Ectodermal cell (in vitro differentiated cells): Measurements from ENCODE around the gene MAP7D2.

ENCODE experiments used
- H3K27ac ChIP-seq: 2 replicates; pipeline ENCODE4 v1.7.0; 2013; ENCODE audit warnings: mild to moderate bottlenecking, low read depth, low read length; ENCODE audit not compliant: insufficient read depth, poor library complexity, severe bottlenecking
- H3K27me3 ChIP-seq: 2 replicates; pipeline ENCODE4 v1.7.0; 2013; ENCODE audit warnings: mild to moderate bottlenecking, low read length; ENCODE audit not compliant: insufficient read depth, control insufficient read depth, poor library complexity, severe bottlenecking
- H3K36me3 ChIP-seq: one replicate; pipeline ENCODE4 v1.7.0; 2013; ENCODE audit warnings: low read length; ENCODE audit not compliant: control insufficient read depth, insufficient read depth
- H3K4me1 ChIP-seq: one replicate; pipeline ENCODE4 v1.7.0; 2013; ENCODE audit warnings: low read length; ENCODE audit not compliant: control insufficient read depth, insufficient read depth
- H3K4me3 ChIP-seq: 2 replicates; pipeline ENCODE4 v1.7.0; 2013; ENCODE audit warnings: low read depth, low read length, control low read depth; ENCODE audit not compliant: insufficient read depth
- H3K9me3 ChIP-seq: 2 replicates; pipeline ENCODE4 v1.7.0; 2013; ENCODE audit warnings: mild to moderate bottlenecking, low read length, moderate library complexity; ENCODE audit not compliant: control insufficient read depth
- WGBS, 2 experiments: methylation state at CpG; one replicate each; pipeline ENCODE4 v1.1.7; 2013; ENCODE audit warnings: missing lambda C conversion rate in 2 of 2; 5-methylcytosine and 5-hydroxymethylcytosine counted together

The MAP7D2 gene

GRCh38 chrX:20046223-20046622 lies 70.5 kb downstream of the MAP7D2 start:
- no peak overlapping the region for H3K4me3 ChIP-seq

GRCh38 chrX:20042221-20042620 lies 74.5 kb downstream of the MAP7D2 start:
- Histone ChIP-seq H3K4me3 (no peak overlapping the region), H3K36me3 (no peaks in the 10 kb centered on the region), H3K4me1 (no peaks in the 10 kb centered on the region), H3K9me3 (no peaks in the 10 kb centered on the region), H3K27me3 (no peaks in the 10 kb centered on the region), H3K27ac (no peak overlapping the region)
- 95 to 100% methylated on average over 7 of the region's 7 CpGs for WGBS, 2 experiments

More at GRCh38 chrX:20046223-20046622, 70.5 kb downstream of the MAP7D2 start:
- Histone ChIP-seq H3K9me3 (no peaks in the 10 kb centered on the region), H3K27ac (no peak overlapping the region), H3K36me3 (no peaks in the 10 kb centered on the region), H3K4me1 (no peaks in the 10 kb centered on the region), H3K27me3 (no peaks in the 10 kb centered on the region)
- WGBS, 2 experiments = no CpG with 5 or more reads among the region's 1 CpG

GRCh38 chrX:20038966-20039365 lies 77.7 kb downstream of the MAP7D2 start:
- H3K4me3 ChIP-seq = no peak overlapping the region
- H3K27me3 ChIP-seq = no peaks in the 10 kb centered on the region
- H3K36me3 ChIP-seq = no peaks in the 10 kb centered on the region
- H3K4me1 ChIP-seq = no peaks in the 10 kb centered on the region
- no peak overlapping the region for H3K27ac ChIP-seq
- H3K9me3 ChIP-seq = no peaks in the 10 kb centered on the region
- WGBS, 2 experiments = 91% methylated on average over 3 of the region's 3 CpGs

GRCh38 chrX:20037186-20037585 lies 79.5 kb downstream of the MAP7D2 start:
- Histone ChIP-seq H3K27ac (no peak overlapping the region), H3K9me3 (no peaks in the 10 kb centered on the region), H3K36me3 (no peaks in the 10 kb centered on the region), H3K4me3 (no peak overlapping the region), H3K27me3 (no peaks in the 10 kb centered on the region), H3K4me1 (no peaks in the 10 kb centered on the region)
- 96% methylated on average over 6 of the region's 6 CpGs for WGBS, 2 experiments

- Histone ChIP-seq H3K4me1 (no peaks in the 10 kb centered on the region), H3K36me3 (no peaks in the 10 kb centered on the region), H3K27me3 (no peaks in the 10 kb centered on the region), H3K4me3 (no peak overlapping the region), H3K9me3 (no peaks in the 10 kb centered on the region), H3K27ac (no peak overlapping the region)
- 85 to 100% methylated on average over 1 of the region's 2 CpGs for whole genome bisulfite sequencing, 2 experiments
Observed at GRCh38 chrX:20032201-20032600, 84.5 kb downstream of the MAP7D2 start.

- H3K4me1 ChIP-seq = no peaks in the 10 kb centered on the region
- H3K27ac ChIP-seq = no peak overlapping the region
- WGBS, 2 experiments = 96 to 97% methylated on average over 2 of the region's 2 CpGs
- H3K36me3 ChIP-seq = no peaks in the 10 kb centered on the region
- no peaks in the 10 kb centered on the region for H3K9me3 ChIP-seq
- H3K4me3 ChIP-seq = no peak overlapping the region
- H3K27me3 ChIP-seq = no peaks in the 10 kb centered on the region
Observed at GRCh38 chrX:20029728-20030127, 87.0 kb downstream of the MAP7D2 start.

GRCh38 chrX:20028588-20028987 lies 88.1 kb downstream of the MAP7D2 start:
- Histone ChIP-seq H3K4me1 (no peaks in the 10 kb centered on the region), H3K27me3 (no peaks in the 10 kb centered on the region)
- 88 to 95% methylated on average over 6 to 8 of the region's 8 CpGs for WGBS, 2 experiments

GRCh38 chrX:20026278-20026677 lies 90.4 kb downstream of the MAP7D2 start:
- Histone ChIP-seq H3K27ac (no peak overlapping the region), H3K36me3 (no peaks in the 10 kb centered on the region)
- WGBS, 2 experiments = 81 to 100% methylated on average over 1 to 2 of the region's 2 CpGs

More at GRCh38 chrX:20028588-20028987, 88.1 kb downstream of the MAP7D2 start:
- no peaks in the 10 kb centered on the region for H3K9me3 ChIP-seq
- H3K36me3 ChIP-seq = no peaks in the 10 kb centered on the region
- H3K4me3 ChIP-seq = no peak overlapping the region
- H3K27ac ChIP-seq = no peak overlapping the region

GRCh38 chrX:20019672-20020365 lies 96.9 kb downstream of the MAP7D2 start:
- Histone ChIP-seq H3K36me3 (no peaks in the 10 kb centered on the region), H3K9me3 (no peaks in the 10 kb centered on the region)

More at GRCh38 chrX:20026278-20026677, 90.4 kb downstream of the MAP7D2 start:
- H3K4me3 ChIP-seq = no peak overlapping the region
- no peaks in the 10 kb centered on the region for H3K9me3 ChIP-seq
- H3K4me1 ChIP-seq = no peaks in the 10 kb centered on the region
- H3K27me3 ChIP-seq = no peaks in the 10 kb centered on the region

GRCh38 chrX:20016616-20016945 lies 100.1 kb downstream of the MAP7D2 start:
- H3K4me3 ChIP-seq = no peak overlapping the region
- WGBS, 2 experiments = 88 to 100% methylated on average over 1 to 2 of the region's 2 CpGs
- no peaks in the 10 kb centered on the region for H3K4me1 ChIP-seq
- no peaks in the 10 kb centered on the region for H3K27me3 ChIP-seq
- no peaks in the 10 kb centered on the region for H3K36me3 ChIP-seq
- no peak overlapping the region for H3K27ac ChIP-seq
- H3K9me3 ChIP-seq = no peaks in the 10 kb centered on the region

More at GRCh38 chrX:20019672-20020365, 96.9 kb downstream of the MAP7D2 start:
- H3K4me3 ChIP-seq = no peak overlapping the region
- no peaks in the 10 kb centered on the region for H3K4me1 ChIP-seq
- no peak overlapping the region for H3K27ac ChIP-seq
- H3K27me3 ChIP-seq = no peaks in the 10 kb centered on the region
- 91 to 92% methylated on average over 6 of the region's 6 CpGs for WGBS, 2 experiments
